IPS-18c (cell line): Measurements from ENCODE around the gene LRRN2.
"Not testable (repeated sequence)": the region's sequence is repeated elsewhere in the genome, so short reads cannot be mapped to it uniquely, and the experiment has no call there.

ENCODE experiments used
- H3K4me3 ChIP-seq: 2 replicates; pipeline ENCODE4 v1.7.0; 2013; ENCODE audit warnings: low read depth, mild to moderate bottlenecking, low read length, moderate library complexity; ENCODE audit not compliant: insufficient read depth
- H3K9me3 ChIP-seq: one replicate; pipeline ENCODE4 v1.6.1; 2013; ENCODE audit warnings: mild to moderate bottlenecking, low read length, moderate library complexity; ENCODE audit not compliant: control insufficient read depth, insufficient read depth

Gene LRRN2

DNA sequence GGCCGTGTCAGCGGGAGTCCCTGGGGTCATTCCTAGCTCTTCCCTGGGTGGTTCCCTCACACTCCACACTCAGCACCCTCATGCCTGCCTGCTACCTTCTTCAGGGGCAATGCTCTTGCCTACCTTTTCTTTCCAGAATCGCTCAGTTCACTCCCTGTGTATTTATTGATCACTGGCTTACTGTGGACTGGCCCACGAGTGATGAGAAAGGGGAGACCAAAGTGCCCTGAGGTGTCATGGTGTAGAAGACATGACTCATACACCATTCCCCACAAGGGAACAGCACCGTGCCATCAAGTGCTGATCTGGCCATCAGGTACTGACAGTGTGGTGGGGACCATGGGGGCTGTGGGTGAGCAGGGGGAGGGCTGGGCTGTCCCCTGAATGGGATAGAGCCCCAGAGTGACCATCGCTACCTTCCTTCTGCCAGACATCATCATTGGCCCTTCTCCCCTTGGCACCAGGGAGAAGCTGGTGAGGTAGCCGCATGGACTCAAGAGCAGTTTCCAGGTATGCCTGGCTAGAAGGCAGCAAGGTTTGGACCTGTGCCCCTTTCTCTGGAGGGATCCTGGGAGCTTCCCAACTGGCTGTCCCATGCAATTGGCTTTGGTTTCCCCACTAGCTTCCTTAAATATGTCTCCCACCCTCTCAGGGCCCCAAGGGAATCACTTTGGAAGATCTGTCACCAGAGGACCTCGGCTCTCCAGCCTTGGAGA is 17.2 kb upstream of the LRRN2 start:
- Histone ChIP-seq H3K9me3 (no peaks in the 10 kb centered on the region), H3K4me3 (no peak overlapping the region)

DNA sequence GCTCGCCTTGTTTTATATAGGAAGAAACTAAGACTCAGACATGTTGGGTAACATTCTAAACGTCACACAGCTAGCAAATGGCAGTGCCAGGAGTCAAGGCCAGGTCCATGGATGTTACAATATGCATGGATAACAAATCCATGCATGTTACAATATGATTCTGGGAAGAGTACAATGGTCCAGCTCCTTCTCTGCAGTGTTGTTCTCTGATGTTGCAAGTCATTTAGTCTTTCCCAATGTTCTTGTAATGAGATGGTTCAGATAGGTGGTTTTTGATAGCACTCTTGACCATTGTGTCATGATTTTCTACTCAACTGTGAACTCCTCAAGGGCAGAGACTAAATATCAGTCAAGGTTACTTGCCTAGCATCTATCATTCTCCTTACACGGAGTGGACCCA is 15.7 kb upstream of the LRRN2 start:
- Histone ChIP-seq H3K4me3 (no peak overlapping the region), H3K9me3 (no peaks in the 10 kb centered on the region)

DNA sequence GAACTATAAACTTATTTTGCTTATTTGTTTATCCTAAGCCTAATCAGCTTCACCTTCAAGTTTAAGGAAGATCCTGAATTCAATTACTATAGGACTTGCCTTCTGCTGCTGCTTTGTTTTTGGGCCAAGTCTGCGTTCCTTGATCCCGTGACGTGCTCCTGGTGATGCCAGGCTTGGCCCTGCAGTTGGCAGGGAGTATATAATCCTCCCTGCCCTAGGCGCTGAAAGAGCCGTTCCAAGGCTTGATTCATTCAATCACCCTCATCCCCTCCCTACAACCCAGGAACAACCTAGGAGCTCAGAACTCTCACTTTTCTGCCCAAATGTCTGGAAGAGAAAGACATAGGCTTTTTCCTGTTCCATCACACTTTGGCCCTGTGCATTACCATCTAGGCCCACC is 12.4 kb upstream of the LRRN2 start:
- no peak overlapping the region for H3K4me3 ChIP-seq
- no peaks in the 10 kb centered on the region for H3K9me3 ChIP-seq

DNA sequence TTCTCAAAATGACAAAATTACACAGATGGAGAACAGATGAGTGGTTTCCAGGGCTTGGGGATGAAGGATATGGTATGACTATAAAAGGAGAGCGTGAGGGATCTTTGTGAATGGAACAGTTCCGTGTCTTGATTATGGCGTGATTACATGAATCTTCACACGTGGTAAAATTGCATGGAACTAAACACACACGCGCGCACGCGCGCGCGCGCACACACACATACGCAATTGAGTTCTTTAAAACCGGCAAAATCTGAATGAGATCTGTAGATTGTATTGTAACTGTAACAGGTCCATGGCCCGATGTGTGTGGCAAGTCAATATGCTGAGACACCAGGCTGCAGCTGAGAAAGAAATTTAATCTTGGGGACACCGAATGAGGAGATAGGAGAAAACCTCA is 11.1 kb upstream of the LRRN2 start:
- H3K9me3 ChIP-seq, result no peaks in the 10 kb centered on the region
- no peak overlapping the region for H3K4me3 ChIP-seq

DNA sequence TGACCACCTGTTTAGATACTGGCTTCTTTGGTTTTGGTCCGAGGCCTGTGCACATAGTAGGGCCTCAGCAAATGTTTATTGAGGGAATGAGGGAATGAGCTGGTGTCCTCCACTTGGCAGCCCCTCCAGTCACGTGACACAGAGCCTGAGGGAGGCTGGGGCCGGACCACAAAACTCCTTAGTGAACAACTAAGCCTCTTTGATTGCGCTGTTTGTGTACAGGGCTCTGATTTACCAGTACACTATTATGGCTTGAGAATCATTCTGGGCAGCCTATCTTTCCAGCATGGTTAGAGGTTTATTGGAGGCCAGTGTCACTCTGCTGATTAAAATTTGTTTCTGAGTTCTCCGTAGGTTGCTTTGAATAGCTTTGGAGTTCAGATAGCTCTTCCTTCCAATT is 10.2 kb upstream of the LRRN2 start:
- H3K4me3 ChIP-seq, result no peak overlapping the region
- no peaks in the 10 kb centered on the region for H3K9me3 ChIP-seq

DNA sequence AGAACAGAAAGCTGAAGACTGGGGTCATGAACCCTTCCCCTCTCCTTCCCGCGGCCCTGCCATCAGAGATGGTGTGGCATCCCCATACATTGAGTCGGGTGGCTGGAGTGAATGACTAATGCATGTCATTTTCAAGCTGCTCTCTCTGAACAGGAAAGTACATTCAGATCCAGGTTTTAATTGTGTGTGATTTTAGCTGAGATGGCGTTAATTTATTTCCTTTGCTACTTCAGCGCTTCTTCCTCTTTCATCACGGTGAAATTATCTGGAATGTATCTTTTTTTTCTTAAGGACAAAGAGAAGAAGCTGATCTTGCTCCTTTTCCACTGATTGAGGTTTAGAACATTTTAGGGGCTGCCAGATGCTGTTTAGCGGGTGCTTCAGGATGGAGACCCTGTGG is 8.6 kb upstream of the LRRN2 start:
- Histone ChIP-seq H3K9me3 (no peaks in the 10 kb centered on the region), H3K4me3 (no peak overlapping the region)

DNA sequence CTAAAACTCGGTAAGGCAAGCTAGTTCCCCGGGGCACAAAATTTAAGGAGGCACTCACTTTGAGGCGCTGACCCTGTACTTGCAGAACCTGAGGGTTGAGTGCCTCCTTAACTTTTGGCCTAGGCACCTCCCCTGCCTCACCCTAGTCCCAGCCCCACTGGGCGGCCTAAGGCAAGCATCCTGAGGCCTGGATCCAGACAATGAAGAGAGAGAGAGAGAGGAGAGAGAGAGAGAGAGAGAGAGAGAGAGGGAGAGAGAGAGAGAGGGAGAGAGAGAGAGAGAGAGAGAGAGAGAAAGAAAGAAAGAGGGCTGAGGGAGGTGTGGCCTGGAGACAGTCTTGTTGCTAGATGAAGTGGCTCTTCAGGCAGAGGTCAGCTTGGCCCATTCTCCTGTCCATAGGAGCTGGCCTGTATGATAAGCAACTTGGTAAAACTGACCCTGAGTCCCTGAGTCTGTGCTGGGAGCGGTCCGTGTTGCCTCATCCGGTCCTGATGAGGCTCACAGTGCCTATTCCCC is 7.4 kb upstream of the LRRN2 start:
- H3K4me3 ChIP-seq, result no peak overlapping the region
- no peaks in the 10 kb centered on the region for H3K9me3 ChIP-seq

DNA sequence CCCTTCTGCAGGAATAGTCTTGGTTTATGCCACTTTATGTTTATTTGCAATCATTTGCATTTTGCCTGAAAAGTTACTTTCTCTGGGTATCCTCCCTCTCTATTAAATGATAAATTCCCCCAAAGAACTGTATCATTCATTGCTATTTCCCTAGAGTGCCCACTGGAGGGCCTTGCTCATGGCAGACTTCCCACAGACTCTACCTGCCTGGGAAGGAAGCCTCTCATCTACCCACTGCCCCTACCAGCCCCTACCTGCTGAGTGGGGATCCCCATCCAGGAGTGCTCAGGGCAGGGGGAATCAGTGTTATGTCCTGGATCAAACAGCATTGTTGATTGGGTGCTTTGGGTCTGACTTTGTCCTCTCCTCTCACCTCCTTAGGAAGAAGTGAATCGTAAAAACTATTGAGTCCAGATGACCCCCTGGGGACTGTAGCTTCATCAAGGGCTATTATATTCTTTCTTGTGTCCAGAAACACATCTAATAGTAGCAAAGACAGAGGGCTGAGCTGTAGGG is 6.8 kb upstream of the LRRN2 start:
- Histone ChIP-seq H3K9me3 (no peaks in the 10 kb centered on the region), H3K4me3 (no peak overlapping the region)

DNA sequence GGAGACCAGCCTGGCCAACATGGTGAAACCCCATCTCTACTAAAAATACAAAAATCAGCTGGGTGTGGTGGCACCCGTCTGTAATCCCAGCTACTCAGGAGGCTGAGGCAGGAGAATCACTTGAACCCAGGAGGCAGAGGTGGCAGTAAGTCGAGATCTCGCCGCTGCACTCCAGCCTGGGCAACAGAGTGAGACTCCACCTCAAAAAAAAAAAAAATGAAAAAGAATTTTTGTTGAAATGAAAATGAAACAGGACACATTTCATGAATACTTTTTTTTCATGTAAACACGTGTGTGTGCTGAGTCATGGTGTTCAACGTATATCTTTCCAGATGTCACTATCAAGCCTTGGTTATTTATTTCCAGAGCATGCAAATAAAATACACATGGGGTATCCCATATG is 5.8 kb upstream of the LRRN2 start:
- not testable (repeated sequence) for H3K4me3 ChIP-seq, H3K9me3 ChIP-seq

DNA sequence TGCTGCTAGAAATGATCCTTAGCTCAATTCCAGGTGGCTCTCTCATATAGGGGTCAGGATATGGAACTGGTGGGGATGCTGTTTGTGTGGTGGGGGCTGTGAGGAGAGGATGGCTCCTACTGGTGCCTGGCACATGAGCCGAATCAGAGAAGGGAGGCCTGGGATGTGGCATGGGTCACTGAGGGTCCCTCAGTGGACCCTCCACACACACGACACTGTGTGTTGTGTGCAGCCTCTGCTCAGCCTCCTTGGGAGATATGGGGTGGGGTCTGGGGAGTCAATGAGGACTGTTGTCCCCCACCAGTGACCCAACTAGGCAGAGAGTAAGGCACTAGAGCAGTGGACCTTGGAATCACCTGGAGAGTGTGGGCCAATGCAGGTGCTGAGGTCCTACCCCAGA is 3.2 kb upstream of the LRRN2 start:
- no peaks in the 10 kb centered on the region for H3K9me3 ChIP-seq
- no peak overlapping the region for H3K4me3 ChIP-seq

DNA sequence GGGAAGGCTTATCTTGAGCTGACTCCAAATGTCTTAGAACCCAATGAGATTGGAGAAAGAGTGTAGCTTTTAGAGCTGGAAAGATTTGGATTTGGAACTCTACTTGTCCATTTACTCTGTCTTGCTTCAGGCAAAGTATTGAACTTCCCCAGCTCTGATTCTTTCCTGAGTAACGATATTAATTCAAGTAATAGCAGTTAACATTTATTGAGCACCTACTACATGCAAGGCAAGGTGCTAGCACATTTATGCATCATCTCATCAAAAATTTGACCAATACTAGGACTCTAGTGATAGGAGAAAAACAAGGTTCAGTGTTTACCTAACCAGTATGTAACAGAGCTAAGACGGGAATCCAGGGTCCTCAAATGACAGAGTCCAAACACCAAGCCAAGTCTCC is 2.5 kb upstream of the LRRN2 start:
- H3K4me3 ChIP-seq, result no peak overlapping the region
- H3K9me3 ChIP-seq, result no peaks in the 10 kb centered on the region

DNA sequence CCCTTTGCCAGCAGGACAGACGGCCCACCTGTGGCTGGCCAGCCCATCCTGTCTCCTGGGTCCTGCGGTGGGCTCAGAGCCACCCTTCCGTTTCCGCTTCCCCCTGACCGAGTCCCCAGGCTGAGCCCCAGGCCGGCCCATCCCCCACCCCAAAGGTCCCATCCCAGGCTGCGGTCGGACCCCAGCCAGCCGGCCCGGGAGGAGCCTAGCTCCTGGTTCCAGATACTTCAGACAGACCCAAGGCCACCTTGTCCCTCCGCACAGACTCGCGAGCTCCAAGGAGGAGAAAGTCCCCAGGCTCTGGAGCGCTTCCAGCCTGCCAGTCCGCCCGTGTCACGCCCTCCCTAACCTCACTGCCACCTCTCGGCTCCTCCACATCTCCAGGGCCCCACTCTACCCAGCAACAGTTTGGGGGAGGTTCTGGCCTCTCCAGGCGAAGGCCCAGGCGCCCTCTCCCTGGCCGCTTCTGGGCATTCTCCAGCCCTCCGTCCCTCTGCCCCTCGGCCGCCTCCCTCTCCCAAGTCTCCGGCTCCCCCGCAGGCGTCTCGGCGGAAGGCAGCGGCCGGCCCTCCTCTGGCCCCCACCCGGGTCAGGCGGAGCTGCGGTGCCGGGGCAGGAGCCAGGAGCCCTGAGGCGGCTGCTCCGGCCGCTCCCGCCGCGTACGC is 835 bp downstream of the LRRN2 start:
- Histone ChIP-seq H3K9me3 (no peaks in the 10 kb centered on the region), H3K4me3 (peak overlapping the region; percentile 69)

DNA sequence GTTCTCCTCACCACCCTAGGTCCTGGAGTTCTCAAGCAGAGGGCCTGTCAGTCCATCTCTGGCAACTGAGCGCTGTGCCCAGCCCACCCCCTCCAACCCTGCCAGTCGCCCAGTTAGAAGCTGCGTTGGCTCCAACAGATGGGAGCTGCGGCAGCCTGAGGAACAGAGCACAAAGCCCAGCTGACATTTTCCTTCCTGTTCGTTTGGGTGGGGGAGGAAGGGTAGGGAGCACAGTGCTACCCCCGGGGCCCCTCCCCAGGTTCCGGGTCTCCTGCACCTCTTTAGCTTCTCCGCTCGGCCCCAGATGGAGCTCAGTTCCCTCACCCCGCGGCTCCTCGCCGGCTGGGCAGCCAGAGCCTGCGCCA is 1.4 kb downstream of the LRRN2 start:
- peak overlapping the region; percentile 69 for H3K4me3 ChIP-seq
- no peaks in the 10 kb centered on the region for H3K9me3 ChIP-seq

DNA sequence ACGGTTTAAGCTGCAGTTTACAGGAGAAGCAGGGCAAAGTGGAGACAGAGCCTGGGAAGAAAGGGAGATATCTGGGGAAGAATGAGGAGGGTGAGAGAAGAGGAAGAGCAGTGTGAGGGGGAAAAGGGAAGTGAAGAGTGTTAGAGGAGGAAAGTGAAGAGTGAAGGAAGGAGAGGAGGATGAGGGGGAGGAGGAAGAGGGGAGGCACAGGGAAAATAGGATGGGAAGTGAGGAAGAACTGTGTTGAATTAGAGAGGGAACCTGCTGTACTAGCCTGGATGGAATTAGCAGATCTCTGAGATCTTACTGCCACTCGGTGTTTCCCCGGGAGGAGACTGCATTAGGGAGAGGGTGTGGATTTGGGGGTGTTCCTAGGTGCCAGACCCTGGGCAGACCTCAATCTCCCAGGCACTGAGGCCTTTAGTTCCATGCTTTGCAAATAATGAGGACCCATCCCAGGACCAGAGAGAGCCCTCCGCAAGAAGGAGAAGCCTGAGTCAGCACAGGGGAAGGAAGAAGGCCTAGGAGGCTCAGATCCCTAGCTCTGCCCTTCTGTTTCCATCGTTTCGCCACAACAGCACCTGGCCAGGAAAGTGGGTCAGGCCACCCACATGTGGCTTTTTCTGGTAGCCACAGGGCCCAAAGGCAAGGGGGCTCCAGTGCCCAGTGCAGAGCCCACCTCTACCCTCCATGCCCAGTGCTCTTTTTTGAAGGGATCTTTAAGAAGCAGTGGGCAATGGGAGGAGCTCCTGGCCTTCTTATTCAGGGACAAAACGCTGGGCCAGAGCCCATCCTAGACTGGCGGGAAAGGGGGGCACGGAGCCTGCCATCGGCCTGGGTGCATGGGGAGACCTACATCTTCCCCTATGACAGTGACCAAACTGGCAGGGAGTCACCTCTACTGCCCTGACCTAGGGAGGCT is 2.0 kb downstream of the LRRN2 start:
- Histone ChIP-seq H3K9me3 (no peaks in the 10 kb centered on the region), H3K4me3 (peak overlapping the region; percentile 69; the same call in 1 of the 2 replicates)

DNA sequence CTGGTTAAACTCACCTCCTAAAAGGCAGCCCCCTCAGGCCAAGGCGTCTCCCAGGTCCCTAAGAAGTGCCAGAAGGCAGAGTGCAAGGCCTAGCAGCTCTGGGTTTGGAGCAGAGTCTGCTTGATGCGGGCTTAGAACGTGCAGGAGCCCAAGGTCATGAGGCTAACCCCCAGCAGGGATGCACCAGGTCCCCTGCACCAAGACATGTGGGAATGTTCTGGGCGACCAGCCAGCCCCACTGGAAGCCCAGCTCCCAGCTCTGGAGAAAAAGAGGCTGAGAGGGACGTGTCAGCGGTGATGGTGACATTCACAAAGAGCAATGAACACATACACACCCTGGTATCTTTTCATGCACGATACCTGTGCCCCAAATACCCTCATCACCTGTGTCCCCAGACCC is 5.1 kb downstream of the LRRN2 start:
- no peak overlapping the region for H3K4me3 ChIP-seq
- H3K9me3 ChIP-seq, result no peaks in the 10 kb centered on the region

DNA sequence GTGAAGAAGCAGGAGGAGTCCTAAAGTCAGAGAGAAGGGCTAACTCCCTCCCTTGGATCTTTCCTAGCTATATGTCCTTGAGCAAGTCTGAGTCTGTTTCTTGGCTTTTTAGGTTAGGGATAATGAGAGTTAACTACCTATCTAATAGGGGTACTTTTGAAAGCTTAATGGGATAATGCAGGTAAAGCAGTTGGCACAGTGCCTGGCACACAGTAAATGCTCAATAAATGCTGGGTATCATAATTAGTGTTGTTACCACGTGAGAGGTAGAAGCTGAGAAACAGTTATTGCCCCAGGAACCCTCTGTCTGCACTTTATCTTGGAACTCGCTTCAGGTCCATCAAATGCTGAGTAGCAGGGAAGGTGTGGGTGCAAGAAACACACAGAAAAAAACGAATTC is 5.5 kb downstream of the LRRN2 start:
- no peaks in the 10 kb centered on the region for H3K9me3 ChIP-seq
- H3K4me3 ChIP-seq, result no peak overlapping the region

DNA sequence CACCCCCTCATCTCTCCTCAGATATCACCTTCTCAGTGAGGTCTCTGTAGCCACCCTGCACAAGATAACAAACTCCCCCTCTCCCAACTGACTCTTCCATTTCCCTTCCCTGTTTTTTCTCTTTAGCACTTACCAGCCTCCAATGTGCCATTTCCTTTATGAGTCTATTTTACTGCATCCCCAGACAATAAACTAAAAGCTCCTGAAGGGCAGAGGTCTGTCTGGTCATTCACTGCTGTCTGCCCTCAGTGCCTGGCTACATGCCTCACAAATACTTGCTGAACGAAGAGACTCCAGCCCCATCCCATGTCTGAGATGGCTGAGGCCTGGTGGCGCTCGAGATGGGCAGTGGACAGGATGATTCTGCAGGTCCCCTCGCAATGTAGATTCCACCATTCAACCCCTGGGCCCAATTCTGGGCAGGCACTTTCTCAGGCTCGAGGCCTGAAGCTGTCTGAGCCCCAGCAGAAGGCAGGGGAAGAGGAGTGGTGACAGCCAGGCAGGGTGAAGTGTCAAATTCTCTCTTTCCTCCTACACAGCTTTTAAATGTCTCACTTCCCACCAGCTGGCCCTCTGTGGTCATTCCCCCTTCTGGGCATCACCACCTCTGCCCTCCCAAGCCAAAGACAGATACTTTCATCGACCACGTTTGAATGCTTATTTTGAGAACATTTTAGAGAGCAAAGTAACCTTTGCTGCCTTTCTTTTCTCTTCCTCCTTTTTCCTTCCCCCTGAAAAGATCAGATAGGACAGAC is 6.6 kb downstream of the LRRN2 start:
- Histone ChIP-seq H3K9me3 (no peaks in the 10 kb centered on the region), H3K4me3 (no peak overlapping the region)
